ENCODE results near the gene JSRP1.

Gene JSRP1

DNA sequence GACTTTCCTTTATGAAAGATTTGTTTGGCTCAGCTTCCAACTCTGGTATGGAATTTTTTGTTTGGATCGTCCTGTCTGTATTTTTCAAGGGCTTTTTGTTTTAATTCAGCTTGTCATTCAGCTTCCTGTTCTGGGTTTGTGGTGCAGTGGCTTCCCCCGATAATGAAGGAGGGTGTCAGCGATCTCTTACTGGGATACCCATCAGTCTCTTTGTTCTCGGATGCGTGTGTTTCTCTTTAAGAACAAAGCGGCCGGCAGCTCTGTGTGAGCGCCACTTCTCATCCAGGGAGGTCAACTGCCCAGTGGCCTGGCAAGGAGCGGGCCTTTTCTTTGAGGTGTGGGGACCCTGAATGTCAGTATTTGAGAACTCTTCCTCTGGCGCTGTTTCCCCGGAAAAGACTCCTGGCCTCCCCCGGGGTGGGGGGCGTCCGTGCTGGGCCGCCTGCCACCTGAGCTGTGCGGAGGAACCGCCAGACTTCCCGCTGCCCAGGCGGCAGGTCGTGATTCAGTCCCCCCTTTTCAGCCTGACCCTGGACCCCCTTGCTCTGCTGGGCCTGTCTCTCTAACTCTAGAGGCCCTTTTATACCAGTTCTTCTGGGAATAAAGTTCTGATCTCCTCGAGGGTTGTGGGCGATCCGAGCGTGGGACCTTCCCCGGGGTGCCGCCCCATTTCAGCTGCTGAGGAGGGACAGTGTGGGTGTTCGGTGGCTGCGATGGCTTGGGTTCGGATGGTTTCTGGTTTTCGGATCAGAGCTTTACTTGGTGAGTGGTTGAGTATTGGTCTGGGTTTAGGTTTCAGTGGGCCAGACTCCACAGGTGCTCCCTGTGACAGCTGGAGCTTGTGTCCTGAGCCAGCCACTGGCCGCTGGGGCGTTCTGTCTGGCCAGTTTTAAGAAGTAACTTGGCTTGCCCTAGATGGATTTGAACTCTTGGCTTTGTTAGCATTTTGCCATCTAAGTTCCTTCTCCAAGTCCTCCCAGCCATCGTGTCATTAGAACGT lies 16.1 kb downstream of the JSRP1 start:
- H3K27ac ChIP-seq: peak overlapping the region; percentile 99
- no peak for TF ChIP-seq CTCF (conservative IDR thresholded peaks at IDR 0.05)

DNA sequence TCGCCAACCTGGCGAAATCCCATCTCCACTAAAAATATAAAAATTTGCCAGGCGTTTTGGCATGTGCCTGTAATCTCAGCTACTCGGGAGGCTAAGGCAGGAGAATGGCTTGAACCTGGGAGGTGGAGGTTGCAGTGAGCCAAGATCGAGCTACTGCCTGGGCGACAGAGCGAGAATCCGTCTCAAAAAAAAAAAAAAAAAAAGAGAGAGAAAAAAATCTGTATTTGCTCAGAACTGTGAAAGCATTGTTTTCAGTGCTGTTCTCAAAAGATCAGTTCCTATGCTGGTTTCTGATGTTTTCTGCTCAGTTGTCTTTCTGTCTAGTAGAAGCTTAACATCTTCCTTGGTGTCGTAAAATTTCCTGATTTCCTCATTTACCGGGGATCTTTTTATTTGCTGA lies 17.0 kb downstream of the JSRP1 start:
- peak overlapping the region; percentile 99 for H3K27ac ChIP-seq

GRCh38 chr19:2237869-2238153 lies 18.4 kb downstream of the JSRP1 start:
- peak overlapping the region; percentile 99 for H3K27ac ChIP-seq
- no peak for TF ChIP-seq CTCF (conservative IDR thresholded peaks at IDR 0.05)

More for the DNA sequence above, 17.0 kb downstream of the JSRP1 start:
- TF ChIP-seq CTCF (conservative IDR thresholded peaks at IDR 0.05): no peak

- no peak for TF ChIP-seq CTCF (conservative IDR thresholded peaks at IDR 0.05)
These were observed 19.0 kb downstream of the JSRP1 start for GRCh38 chr19:2237051-2237868.

DNA sequence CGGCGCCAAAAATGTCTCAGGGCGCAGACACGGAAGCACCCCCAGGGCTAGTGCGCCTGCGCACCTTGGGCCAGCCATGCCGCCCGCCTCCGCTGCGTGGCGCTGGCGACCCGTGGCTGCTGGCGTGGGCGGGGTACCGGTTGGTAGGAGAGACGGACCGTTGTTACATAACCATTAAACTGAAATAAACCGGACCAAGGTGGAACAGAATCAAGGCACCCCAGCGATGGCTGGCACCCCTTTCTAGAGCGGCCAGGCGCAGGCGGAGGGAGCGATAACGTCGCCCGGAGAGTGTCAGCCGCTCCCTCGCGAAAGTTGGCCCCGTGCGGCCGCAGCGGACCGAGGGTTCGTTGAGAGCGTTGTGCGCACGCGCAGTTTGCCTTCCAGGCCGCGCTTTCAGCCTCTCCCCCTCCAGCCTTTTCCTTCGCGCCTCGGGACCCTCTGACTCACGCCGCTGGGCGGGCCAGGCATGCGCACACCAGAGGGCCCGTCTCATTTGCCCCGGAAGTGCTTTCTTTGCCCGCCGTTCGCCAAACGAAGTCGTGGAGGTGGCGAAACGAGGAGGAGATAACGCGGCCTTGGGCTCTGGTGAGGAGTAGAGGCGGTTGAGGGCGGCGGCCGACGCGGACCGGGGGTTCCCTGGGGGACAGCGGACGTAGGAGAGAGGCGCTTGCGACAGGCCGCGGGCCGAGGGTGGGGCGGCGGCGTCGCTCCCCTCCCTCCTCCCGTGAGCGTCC lies 19.7 kb downstream of the JSRP1 start, which contains the start of the genes PLEKHJ1 and SF3A2:
TSS of gene PLEKHJ1 (minus strand) at position 16 of the 737 bp plus-strand sequence. CDS start 81 bp downstream, outside the sequence.
TSS of gene SF3A2 (plus strand) at position 511 of the 737 bp plus-strand sequence. CDS start 6,595 bp downstream, outside the sequence.
- peak; percentile 99 for TF ChIP-seq CTCF (conservative IDR thresholded peaks at IDR 0.05)
- peak within 1 kb of the TSS; percentile 99 for H3K27ac ChIP-seq

More at GRCh38 chr19:2237051-2237868, 19.0 kb downstream of the JSRP1 start:
- H3K27ac ChIP-seq: peak overlapping the region; percentile 99

DNA sequence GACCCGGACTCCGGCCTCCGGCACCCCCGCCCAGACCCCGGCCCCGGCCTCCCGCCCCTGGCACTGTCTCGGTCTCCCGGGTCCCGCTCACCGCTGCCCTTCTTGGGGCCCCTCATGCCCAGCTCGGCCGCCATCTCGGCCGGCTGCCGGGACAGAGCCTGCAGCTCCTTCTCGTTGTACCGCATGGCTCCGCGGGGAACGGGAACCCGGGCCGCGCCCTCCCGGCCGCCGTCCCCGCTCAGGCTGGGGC lies 20.2 kb downstream of the JSRP1 start:
- peak overlapping the region; percentile 99 for H3K27ac ChIP-seq

More for the DNA sequence above, 20.2 kb downstream of the JSRP1 start:
- no peak for TF ChIP-seq CTCF (conservative IDR thresholded peaks at IDR 0.05)
